ENCODE data around the gene WWOX. TPM values are rescaled to one million over a fixed set of nuclear protein-coding genes. Genes with fewer than 3 reads are reported as not detected.

Gene WWOX
- total and polyA plus RNA-seq, 2 experiments from 2014 or later: 17.0 to 39.8 TPM

- 76% methylated on average over 10 of the region's 10 CpGs for WGBS (ENCODE audit: low lambda C conversion rate, missing lambda C conversion rate)
- H3K9me3 ChIP-seq (ENCODE audit: low read depth): no peaks in the 10 kb centered on the region
- DNase-seq (ENCODE audit: low spot score): no peak
- no peak overlapping the region for H3K27ac ChIP-seq
- H3K4me2 ChIP-seq: no peak overlapping the region
- TF ChIP-seq EZH2phosphoT487 (IDR thresholded peaks at IDR 0.05; ENCODE audit: low read depth, severe bottlenecking, unreplicated experiment): no peak
- TF ChIP-seq EZH2 (IDR thresholded peaks at IDR 0.05; ENCODE audit: borderline replicate concordance): no peak
- no peak for TF ChIP-seq CTCF (IDR thresholded peaks at IDR 0.05; ENCODE audit: poor library complexity)
- no peaks in the 10 kb centered on the region for H3K36me3 ChIP-seq (replicated peaks; ENCODE audit: insufficient read depth, low read depth)
- no peaks in the 10 kb centered on the region for H3K79me2 ChIP-seq
- no peak overlapping the region for H2AFZ ChIP-seq
- H3K4me1 ChIP-seq (ENCODE audit: insufficient read depth): peaks cover 5% of the 10 kb centered on the region
- H3K27me3 ChIP-seq: no peaks in the 10 kb centered on the region
- no peaks in the 10 kb centered on the region for H3K9me2 ChIP-seq (replicated peaks; ENCODE audit: insufficient read depth)
- no peak overlapping the region for H3K4me3 ChIP-seq
- H4K20me1 ChIP-seq (ENCODE audit: insufficient read depth, poor library complexity, severe bottlenecking): no peaks in the 10 kb centered on the region
These were observed 714.3 kb downstream of the WWOX start for GRCh38 chr16:78813661-78814311.

- TF ChIP-seq CTCF (IDR thresholded peaks at IDR 0.05; ENCODE audit: poor library complexity) (no peak), EZH2phosphoT487 (IDR thresholded peaks at IDR 0.05; ENCODE audit: low read depth, severe bottlenecking, unreplicated experiment) (no peak), EZH2 (IDR thresholded peaks at IDR 0.05; ENCODE audit: borderline replicate concordance) (no peak)
- 61% methylated on average over 2 of the region's 2 CpGs for WGBS (ENCODE audit: low lambda C conversion rate, missing lambda C conversion rate)
- Histone ChIP-seq H3K4me1 (ENCODE audit: insufficient read depth) (peaks cover 5% of the 10 kb centered on the region), H3K4me2 (no peak overlapping the region), H3K9me2 (replicated peaks; ENCODE audit: insufficient read depth) (no peaks in the 10 kb centered on the region), H3K36me3 (replicated peaks; ENCODE audit: insufficient read depth, low read depth) (no peaks in the 10 kb centered on the region), H4K20me1 (ENCODE audit: insufficient read depth, poor library complexity, severe bottlenecking) (no peaks in the 10 kb centered on the region), H3K27ac (peak overlapping the region; percentile 38), H2AFZ (no peak overlapping the region), H3K9me3 (ENCODE audit: low read depth) (no peaks in the 10 kb centered on the region), H3K4me3 (no peak overlapping the region), H3K27me3 (no peaks in the 10 kb centered on the region), H3K79me2 (no peaks in the 10 kb centered on the region)
- DNase-seq (ENCODE audit: low spot score): no peak
These were observed 716.3 kb downstream of the WWOX start for GRCh38 chr16:78815713-78816112.

- peaks cover 5% of the 10 kb centered on the region for H3K4me1 ChIP-seq (ENCODE audit: insufficient read depth)
- no peak overlapping the region for H3K4me2 ChIP-seq
- no peaks in the 10 kb centered on the region for H4K20me1 ChIP-seq (ENCODE audit: insufficient read depth, poor library complexity, severe bottlenecking)
- no peaks in the 10 kb centered on the region for H3K9me2 ChIP-seq (replicated peaks; ENCODE audit: insufficient read depth)
- H3K4me3 ChIP-seq: no peak overlapping the region
- no peaks in the 10 kb centered on the region for H3K9me3 ChIP-seq (ENCODE audit: low read depth)
- H3K79me2 ChIP-seq: no peaks in the 10 kb centered on the region
- 46% methylated on average over 2 of the region's 2 CpGs for WGBS (ENCODE audit: low lambda C conversion rate, missing lambda C conversion rate)
- no peak overlapping the region for H2AFZ ChIP-seq
- no peaks in the 10 kb centered on the region for H3K36me3 ChIP-seq (replicated peaks; ENCODE audit: insufficient read depth, low read depth)
- TF ChIP-seq CTCF (IDR thresholded peaks at IDR 0.05; ENCODE audit: poor library complexity) (no peak), EZH2phosphoT487 (IDR thresholded peaks at IDR 0.05; ENCODE audit: low read depth, severe bottlenecking, unreplicated experiment) (no peak), EZH2 (IDR thresholded peaks at IDR 0.05; ENCODE audit: borderline replicate concordance) (no peak)
- no peaks in the 10 kb centered on the region for H3K27me3 ChIP-seq
- DNase-seq (ENCODE audit: low spot score): peak; percentile 40
- peak overlapping the region; percentile 44 for H3K27ac ChIP-seq
These were observed 717.2 kb downstream of the WWOX start for GRCh38 chr16:78816499-78817195.

Data from hepatocyte (in vitro differentiated cells).